AG04449 (cell line): ENCODE results near the gene KRAS.

Experiments
- CTCF ChIA-PET: fragments of 350-600 bp; formaldehyde crosslinking; extraction: SDS; loops from one replicate; lab custom pipeline; 2021; ENCODE audit warnings: antibody characterized with exemption; lab: Yijun Ruan, JAX
- POLR2A ChIA-PET: fragments of 400-600, 350-600 bp; formaldehyde crosslinking; extraction: SDS; loops from one replicate; lab custom pipeline; 2020; ENCODE audit warnings: antibody characterized with exemption, inconsistent platforms; lab: Yijun Ruan, JAX
- DNase-seq: peaks from one replicate; pipeline ENCODE4 v3.0.0-alpha.2; 2010; ENCODE audit warnings: low read depth, low spot score
- H3K4me3 ChIP-seq: 2 replicates; pipeline ENCODE4 v1.5.1; 2011; ENCODE audit warnings: low read depth, mild to moderate bottlenecking, control low read depth, low read length
- TF ChIP-seq, protein P1 (sequence below): IDR thresholded peaks from one replicate; pipeline ENCODE4 v1.5.1; 2011; ENCODE audit warnings: mild to moderate bottlenecking, moderate library complexity, low read length, control low read depth, inconsistent platforms; ENCODE audit not compliant: insufficient read depth; ENCODE audit errors: missing control alignments

The KRAS gene

DNA sequence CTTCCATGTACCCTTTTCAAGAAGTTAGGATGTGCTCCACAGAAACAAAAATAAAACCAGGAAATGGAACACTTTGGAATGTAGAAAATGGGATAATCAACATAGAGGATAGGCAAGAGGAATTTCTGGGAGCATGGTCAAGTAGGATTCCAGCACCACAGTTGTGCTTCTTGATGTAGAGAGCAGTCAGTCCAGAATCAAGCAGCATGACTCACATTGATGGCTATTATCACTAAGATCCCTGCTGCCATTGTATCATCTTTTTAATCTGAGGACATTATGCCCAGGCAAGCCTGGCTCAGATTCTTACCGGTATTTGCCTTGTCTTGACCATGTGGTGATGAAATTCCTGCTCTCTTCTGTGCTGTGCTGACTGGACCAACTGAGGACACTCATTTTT lies 50.0 kb downstream of the KRAS start:
- TF ChIP-seq, protein P1, sequence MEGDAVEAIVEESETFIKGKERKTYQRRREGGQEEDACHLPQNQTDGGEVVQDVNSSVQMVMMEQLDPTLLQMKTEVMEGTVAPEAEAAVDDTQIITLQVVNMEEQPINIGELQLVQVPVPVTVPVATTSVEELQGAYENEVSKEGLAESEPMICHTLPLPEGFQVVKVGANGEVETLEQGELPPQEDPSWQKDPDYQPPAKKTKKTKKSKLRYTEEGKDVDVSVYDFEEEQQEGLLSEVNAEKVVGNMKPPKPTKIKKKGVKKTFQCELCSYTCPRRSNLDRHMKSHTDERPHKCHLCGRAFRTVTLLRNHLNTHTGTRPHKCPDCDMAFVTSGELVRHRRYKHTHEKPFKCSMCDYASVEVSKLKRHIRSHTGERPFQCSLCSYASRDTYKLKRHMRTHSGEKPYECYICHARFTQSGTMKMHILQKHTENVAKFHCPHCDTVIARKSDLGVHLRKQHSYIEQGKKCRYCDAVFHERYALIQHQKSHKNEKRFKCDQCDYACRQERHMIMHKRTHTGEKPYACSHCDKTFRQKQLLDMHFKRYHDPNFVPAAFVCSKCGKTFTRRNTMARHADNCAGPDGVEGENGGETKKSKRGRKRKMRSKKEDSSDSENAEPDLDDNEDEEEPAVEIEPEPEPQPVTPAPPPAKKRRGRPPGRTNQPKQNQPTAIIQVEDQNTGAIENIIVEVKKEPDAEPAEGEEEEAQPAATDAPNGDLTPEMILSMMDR, result no peak
- ChIA-PET POLR2A (no interaction called here), CTCF (interaction anchor here (2.3 kb wide), 1 partner anchor 187 kb away, joined by 8 read pairs; no protein-coding TSS in a partner anchor)
- DNase-seq, result peak; percentile 56
- no peak overlapping the region for H3K4me3 ChIP-seq

DNA sequence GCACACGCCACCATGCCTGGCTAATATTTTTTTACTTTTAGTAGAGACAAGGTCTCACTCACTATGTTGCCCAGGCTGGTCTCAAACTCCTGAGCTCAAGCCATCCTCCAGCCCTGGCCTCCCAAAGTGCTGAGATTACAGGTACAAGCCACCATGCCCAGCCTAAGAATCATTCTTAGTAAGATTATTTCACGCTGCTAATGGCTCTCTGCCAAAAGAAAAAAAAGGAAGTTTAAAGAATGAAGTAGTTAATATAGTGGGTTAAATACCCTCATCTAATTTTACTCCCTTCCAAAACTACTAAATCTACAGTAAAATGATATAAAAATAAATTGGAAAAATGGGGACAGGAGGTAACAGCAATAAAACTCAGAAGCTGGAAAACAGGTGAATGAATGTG lies 53.1 kb downstream of the KRAS start:
- ChIA-PET CTCF (interaction anchor here (1.7 to 1.9 kb wide), 2 partner anchors 19 to 190 kb away, joined by 4 to 8 read pairs; no protein-coding TSS in a partner anchor), POLR2A (no interaction called here)
- no peak overlapping the region for H3K4me3 ChIP-seq
- TF ChIP-seq, protein P1, result no peak
- no peak for DNase-seq

DNA sequence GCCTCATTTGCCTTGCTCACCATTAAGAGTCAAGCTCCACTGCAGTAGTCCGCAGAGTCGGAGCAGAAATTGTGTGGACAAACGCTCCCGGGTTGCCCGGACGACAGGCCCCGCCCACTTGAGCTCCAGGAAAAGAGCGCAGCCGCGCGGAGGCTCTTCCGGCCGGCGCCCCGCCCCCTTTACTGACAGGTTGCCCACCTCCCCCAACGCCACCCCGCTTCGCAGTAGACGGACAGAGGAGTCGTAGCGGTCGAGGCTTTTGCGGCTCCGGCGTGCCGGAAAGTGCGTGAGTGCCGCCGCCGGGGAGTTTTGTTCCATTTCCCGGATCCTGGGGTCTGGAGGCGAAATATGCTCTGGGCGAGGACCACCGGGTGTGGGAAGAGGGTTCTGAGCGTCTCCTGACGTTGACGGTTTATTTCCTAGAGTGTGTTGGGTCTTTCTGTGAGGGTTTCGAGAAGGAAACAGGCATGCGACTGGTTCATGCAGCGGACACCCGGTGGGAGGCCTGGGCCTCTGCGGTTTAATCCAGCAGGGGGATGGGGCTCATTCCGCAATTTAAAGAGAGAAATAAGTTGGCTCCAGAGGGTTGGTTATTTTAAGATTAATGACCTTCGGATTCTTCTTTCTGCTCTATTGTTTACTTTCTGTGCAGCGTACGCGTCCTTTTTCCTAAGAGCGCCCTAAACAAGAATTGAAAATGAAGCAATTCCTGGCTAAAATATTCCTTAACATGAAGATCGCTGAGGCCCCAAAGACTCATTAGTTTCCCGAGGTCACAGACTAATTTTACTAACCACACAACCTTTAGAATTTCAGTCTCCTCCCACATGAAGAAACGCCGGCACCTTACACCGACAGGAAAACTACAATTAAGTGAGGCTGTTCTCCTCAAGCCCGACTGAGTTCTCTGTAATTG lies 55.4 kb downstream of the KRAS start, which contains the start of the genes DNAI7 and ETFRF1:
DNAI7 (minus strand) TSS at position 105 of the 916 bp plus-strand sequence; CDS start at position 23, 82 bp downstream.
ETFRF1 (plus strand) TSS at position 182 of the 916 bp plus-strand sequence. CDS start 8,720 bp downstream, outside the sequence.
- peak; percentile 45 for DNase-seq
- POLR2A ChIA-PET, result interaction anchor here (0.7 to 0.9 kb wide), 2 partner anchors 192 kb away, joined by 3 read pairs; no protein-coding TSS in a partner anchor
- H3K4me3 ChIP-seq, result peak within 1 kb of the TSS; percentile 87
- CTCF ChIA-PET, result interaction anchor here (0.7 to 1.8 kb wide), 5 partner anchors 16 to 204 kb away, joined by 3 to 11 read pairs (median 4); no protein-coding TSS in a partner anchor
- TF ChIP-seq, protein P1, result no peak

DNA sequence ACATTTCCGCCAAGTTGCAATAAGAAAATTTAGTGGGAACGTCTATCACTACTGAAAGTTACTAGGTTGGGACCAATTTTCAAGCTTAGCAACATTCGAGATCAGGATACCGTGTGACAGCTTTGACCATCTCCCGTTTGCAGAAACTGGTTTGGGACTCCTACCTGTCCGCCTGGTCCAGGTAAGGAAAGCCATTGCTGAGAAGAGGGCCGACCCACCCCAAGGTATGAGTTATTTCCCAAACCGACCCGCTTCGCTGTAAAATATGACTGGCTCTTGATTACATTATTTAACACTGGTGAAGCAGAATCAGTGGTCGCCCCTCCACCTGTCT lies 56.0 kb downstream of the KRAS start:
- TF ChIP-seq, protein P1, result no peak
- ChIA-PET CTCF (interaction anchor here (0.7 to 1.8 kb wide), 4 partner anchors 40 to 203 kb away, joined by 3 to 11 read pairs (median 6); no protein-coding TSS in a partner anchor), POLR2A (interaction anchor here (0.9 kb wide), 1 partner anchor 193 kb away, joined by 3 read pairs; no protein-coding TSS in a partner anchor)
- peak overlapping the region; percentile 87 for H3K4me3 ChIP-seq
- no peak for DNase-seq

DNA sequence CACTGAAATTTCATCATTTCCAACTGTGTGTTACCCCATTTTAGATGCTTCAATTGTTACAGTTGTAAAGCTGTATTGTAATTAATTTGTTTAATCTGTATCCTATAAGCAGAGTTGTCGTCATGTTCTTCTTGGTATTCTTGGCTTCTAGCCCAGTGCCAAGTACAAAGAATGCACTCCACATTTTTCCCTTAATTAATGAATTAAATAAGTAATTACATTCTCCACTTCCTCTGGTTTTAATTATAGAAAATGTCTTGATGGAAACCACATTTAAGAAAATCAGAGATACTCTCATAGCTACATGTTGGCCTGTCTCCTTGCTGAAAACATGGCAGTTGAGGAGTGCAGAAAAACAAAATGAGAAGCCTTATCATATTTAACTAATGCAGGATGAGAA lies 56.5 kb downstream of the KRAS start:
- DNase-seq, result no peak
- ChIA-PET POLR2A (no interaction called here), CTCF (interaction anchor here (0.8 to 1.8 kb wide), 3 partner anchors 39 to 203 kb away, joined by 3 to 11 read pairs (median 8); no protein-coding TSS in a partner anchor)
- H3K4me3 ChIP-seq, result no peak overlapping the region
- TF ChIP-seq, protein P1, result no peak
